H9 (cell line): ENCODE data around the gene CACHD1. TPM values are rescaled to one million over a fixed set of nuclear protein-coding genes. Genes with fewer than 3 reads are reported as not detected.

Source experiments
- DNase-seq: peaks from one replicate; pipeline ENCODE4 v3.0.0-alpha.2; 2017
- H2AFZ ChIP-seq: one replicate; pipeline ENCODE4 v1.6.1; 2013; ENCODE audit warnings: mild to moderate bottlenecking, low read length, control low read depth, moderate library complexity
- H2AK5ac ChIP-seq: 2 replicates; pipeline ENCODE4 v1.6.1; 2013; ENCODE audit warnings: low read length, control low read depth, mixed read lengths; ENCODE audit not compliant: insufficient read length
- H2BK120ac ChIP-seq: one replicate; pipeline ENCODE4 v1.6.1; 2013; ENCODE audit warnings: low read depth, mild to moderate bottlenecking, low read length, control low read depth, inconsistent platforms; ENCODE audit not compliant: poor library complexity, severe bottlenecking
- H2BK12ac ChIP-seq: 2 replicates; pipeline ENCODE4 v1.6.1; 2013; ENCODE audit warnings: low read length, control low read depth, mixed read lengths, low read depth; ENCODE audit not compliant: insufficient read length
- H2BK15ac ChIP-seq: 2 replicates; pipeline ENCODE4 v1.6.1; 2013; ENCODE audit warnings: low read depth, low read length, control low read depth
- H2BK20ac ChIP-seq: one replicate; pipeline ENCODE4 v1.6.1; 2013; ENCODE audit warnings: low read depth, mild to moderate bottlenecking, low read length, control low read depth, inconsistent platforms; ENCODE audit not compliant: poor library complexity, severe bottlenecking
- H2BK5ac ChIP-seq: 2 replicates; pipeline ENCODE4 v1.6.1; 2013; ENCODE audit warnings: low read length, control low read depth, mixed read lengths; ENCODE audit not compliant: insufficient read length
- H3K14ac ChIP-seq: 2 replicates; pipeline ENCODE4 v1.6.1; 2013; ENCODE audit warnings: low read length, control low read depth; ENCODE audit not compliant: insufficient read depth
- H3K18ac ChIP-seq: 2 replicates; pipeline ENCODE4 v1.6.1; 2013; ENCODE audit warnings: low read depth, mild to moderate bottlenecking, mixed read lengths, low read length, control low read depth; ENCODE audit not compliant: insufficient read length
- H3K23ac ChIP-seq: 2 replicates; pipeline ENCODE4 v1.6.1; 2013; ENCODE audit warnings: low read length, control low read depth, mixed read lengths, low read depth; ENCODE audit not compliant: insufficient read length
- H3K23me2 ChIP-seq: 2 replicates; pipeline ENCODE4 v1.6.1; 2013; ENCODE audit warnings: low read depth, mild to moderate bottlenecking, mixed read lengths, low read length, control low read depth; ENCODE audit not compliant: insufficient read length, poor library complexity, severe bottlenecking
- H3K27ac ChIP-seq: 2 replicates; pipeline ENCODE4 v1.5.1; 2013; ENCODE audit warnings: low read length, control low read depth, mixed read lengths, low read depth; ENCODE audit not compliant: insufficient read length
- H3K27me3 ChIP-seq: 2 replicates; pipeline ENCODE4 v1.6.1; 2013; ENCODE audit warnings: low read length, control low read depth, inconsistent platforms; ENCODE audit not compliant: insufficient read depth
- H3K4ac ChIP-seq: 2 replicates; pipeline ENCODE4 v1.6.1; 2013; ENCODE audit warnings: low read depth, mild to moderate bottlenecking, control low read depth, inconsistent platforms, low read length, moderate library complexity
- H3K4me1 ChIP-seq: 2 replicates; pipeline ENCODE4 v1.6.1; 2013; ENCODE audit warnings: low read length, control low read depth, inconsistent platforms; ENCODE audit not compliant: insufficient read depth
- H3K4me2 ChIP-seq: 2 replicates; pipeline ENCODE4 v1.6.1; 2013; ENCODE audit warnings: low read length, control low read depth, mixed read lengths; ENCODE audit not compliant: insufficient read length, insufficient read depth
- H3K56ac ChIP-seq: 2 replicates; pipeline ENCODE4 v1.6.1; 2013; ENCODE audit warnings: low read depth, mild to moderate bottlenecking, mixed read lengths, low read length, control low read depth; ENCODE audit not compliant: insufficient read length
- H3K79me1 ChIP-seq: 2 replicates; pipeline ENCODE4 v1.6.1; 2013; ENCODE audit warnings: low read depth, mild to moderate bottlenecking, moderate library complexity, low read length, control low read depth, inconsistent platforms; ENCODE audit not compliant: insufficient read depth, poor library complexity, severe bottlenecking
- H3K79me2 ChIP-seq: 2 replicates; pipeline ENCODE4 v1.6.1; 2013; ENCODE audit warnings: low read length, control low read depth, inconsistent platforms; ENCODE audit not compliant: insufficient read depth
- H3K9ac ChIP-seq: 2 replicates; pipeline ENCODE4 v1.6.1; 2013; ENCODE audit warnings: low read length, control low read depth, mixed read lengths; ENCODE audit not compliant: insufficient read length; ENCODE audit errors: extremely low read depth
- H3K9me3 ChIP-seq: one replicate; pipeline ENCODE4 v1.6.1; 2013; ENCODE audit warnings: low read depth, low read length, inconsistent platforms; ENCODE audit not compliant: control insufficient read depth
- H3T11ph ChIP-seq: one replicate; pipeline ENCODE4 v1.6.1; 2013; ENCODE audit warnings: mild to moderate bottlenecking, low read length, control low read depth, inconsistent platforms
- H4K20me1 ChIP-seq: one replicate; pipeline ENCODE4 v1.6.1; 2013; ENCODE audit not compliant: control insufficient read depth, insufficient read length, insufficient read depth
- H4K5ac ChIP-seq: 2 replicates; pipeline ENCODE4 v1.6.1; 2013; ENCODE audit warnings: low read depth, mild to moderate bottlenecking, mixed read lengths, low read length, control low read depth; ENCODE audit not compliant: insufficient read length
- H4K8ac ChIP-seq: replicated peaks from 2 replicates; pipeline ENCODE4 v1.6.1; 2013; ENCODE audit warnings: low read length, control low read depth, mixed read lengths, low read depth; ENCODE audit not compliant: insufficient read length
- H4K91ac ChIP-seq: 2 replicates; pipeline ENCODE4 v1.6.1; 2013; ENCODE audit warnings: low read depth, mild to moderate bottlenecking, moderate library complexity, mixed read lengths, low read length, control low read depth; ENCODE audit not compliant: insufficient read length
- H3K27ac Mint-ChIP-seq, 3 experiments: 2 replicates in 2 of 3; 3 replicates in 1 of 3; pipeline ENCODE4 v1.8.0; 2020 to 2021; ENCODE audit warnings: mixed read lengths in 3 of 3, mild to moderate bottlenecking in 1 of 3, moderate library complexity in 1 of 3
- H3K27me3 Mint-ChIP-seq: 2 replicates; pipeline ENCODE4 v1.8.0; 2021; ENCODE audit warnings: low read depth, mild to moderate bottlenecking, moderate library complexity, mixed read lengths
- H3K36me3 Mint-ChIP-seq, 3 experiments: 2 replicates in 2 of 3; 3 replicates in 1 of 3; pipeline ENCODE4 v1.8.0; 2020 to 2021; ENCODE audit warnings: low read depth in 3 of 3, mixed read lengths in 3 of 3; ENCODE audit not compliant: insufficient read depth in 1 of 3
- H3K4me1 Mint-ChIP-seq, 2 experiments: 2 replicates each; pipeline ENCODE4 v1.8.0; 2020; ENCODE audit warnings: mixed read lengths in 2 of 2
- H3K4me3 Mint-ChIP-seq, 2 experiments: 2 replicates in 1 of 2; 3 replicates in 1 of 2; pipeline ENCODE4 v1.8.0; 2020 to 2021; ENCODE audit warnings: mild to moderate bottlenecking in 2 of 2, mixed read lengths in 2 of 2, moderate library complexity in 1 of 2
- H3K9me3 Mint-ChIP-seq, 2 experiments: 2 replicates in 1 of 2; 3 replicates in 1 of 2; pipeline ENCODE4 v1.8.0; 2020; ENCODE audit warnings: mild to moderate bottlenecking in 2 of 2, mixed read lengths in 2 of 2, moderate library complexity in 1 of 2
- CTCF ChIP-seq: fragments of 200-600 bp; sonication (generic); conservative IDR thresholded peaks from 3 replicates; pipeline ENCODE4 v1.8.0; 2021; ENCODE audit warnings: antibody characterized with exemption, mild to moderate bottlenecking
- whole genome bisulfite sequencing: extraction: QIAGEN DNeasy Blood & Tissue Kit; methylation state at CpG from one replicate; pipeline ENCODE4 v1.1.7; 2013; ENCODE audit warnings: missing lambda C conversion rate, low lambda C conversion rate, mixed read lengths; ENCODE audit not compliant: insufficient read length; ENCODE audit errors: extremely low coverage; 5-methylcytosine and 5-hydroxymethylcytosine counted together
- total RNA-seq: library from RNA; stranded (reverse); gene quantifications from 2 replicates; pipeline ENCODE4 v1.2.1, GENCODE V29; 2021

CACHD1 gene
- total RNA-seq, 1 experiment from 2014 or later: 94.2 TPM

GRCh38 chr1:64721576-64722145 lies 251.7 kb downstream of the CACHD1 start:
- Histone ChIP-seq H3K4ac (no peak overlapping the region), H2AFZ (no peak overlapping the region), H3K9me3 (no peaks in the 10 kb centered on the region), H3K4me1 (no peaks in the 10 kb centered on the region), H3K27ac (no peak overlapping the region), H3K14ac (no peak overlapping the region), H4K91ac (no peak overlapping the region), H4K5ac (no peak overlapping the region), H3K9ac (no peak overlapping the region), H3K4me2 (no peak overlapping the region), H2BK20ac (no peak overlapping the region), H3K23me2 (no peaks in the 10 kb centered on the region), H3K79me2 (no peaks in the 10 kb centered on the region), H3K27me3 (no peaks in the 10 kb centered on the region), H4K8ac (no peak overlapping the region), H3K56ac (no peak overlapping the region), H3T11ph (no peak overlapping the region), H2BK15ac (no peak overlapping the region), H2BK120ac (no peak overlapping the region), H2AK5ac (no peak overlapping the region), H2BK5ac (no peak overlapping the region), H3K79me1 (no peaks in the 10 kb centered on the region), H4K20me1 (no peaks in the 10 kb centered on the region), H3K23ac (no peak overlapping the region), H2BK12ac (no peak overlapping the region), H3K18ac (no peak overlapping the region)
- no peak overlapping the region for H3K4me3 Mint-ChIP-seq
- peak overlapping the region in 1 of 3 experiments; percentile 66; a peak in 1 of 7 replicates for H3K27ac Mint-ChIP-seq
- no CpG with 5 or more reads among the region's 2 CpGs for WGBS
- peaks cover 4 to 5% of the 10 kb centered on the region in 2 experiments; a peak in 2 of 4 replicates for H3K4me1 Mint-ChIP-seq
- no peak for DNase-seq
- H3K9me3 Mint-ChIP-seq: peaks cover 9 to 12% of the 10 kb centered on the region in 2 experiments; a peak in 4 of 5 replicates
- H3K27me3 Mint-ChIP-seq: peaks cover 25% of the 10 kb centered on the region
- TF ChIP-seq CTCF: no peak
- peaks cover 0 to 6% (median 4%) of the 10 kb centered on the region in 3 experiments; a peak in 1 of 7 replicates for H3K36me3 Mint-ChIP-seq
